ENCODE measurements around the gene ZFAND3. TPM values are rescaled to one million over a fixed set of nuclear protein-coding genes. Genes with fewer than 3 reads are reported as not detected.

Gene ZFAND3
- total RNA-seq, 1 experiment from 2014 or later: 47.2 TPM

DNA sequence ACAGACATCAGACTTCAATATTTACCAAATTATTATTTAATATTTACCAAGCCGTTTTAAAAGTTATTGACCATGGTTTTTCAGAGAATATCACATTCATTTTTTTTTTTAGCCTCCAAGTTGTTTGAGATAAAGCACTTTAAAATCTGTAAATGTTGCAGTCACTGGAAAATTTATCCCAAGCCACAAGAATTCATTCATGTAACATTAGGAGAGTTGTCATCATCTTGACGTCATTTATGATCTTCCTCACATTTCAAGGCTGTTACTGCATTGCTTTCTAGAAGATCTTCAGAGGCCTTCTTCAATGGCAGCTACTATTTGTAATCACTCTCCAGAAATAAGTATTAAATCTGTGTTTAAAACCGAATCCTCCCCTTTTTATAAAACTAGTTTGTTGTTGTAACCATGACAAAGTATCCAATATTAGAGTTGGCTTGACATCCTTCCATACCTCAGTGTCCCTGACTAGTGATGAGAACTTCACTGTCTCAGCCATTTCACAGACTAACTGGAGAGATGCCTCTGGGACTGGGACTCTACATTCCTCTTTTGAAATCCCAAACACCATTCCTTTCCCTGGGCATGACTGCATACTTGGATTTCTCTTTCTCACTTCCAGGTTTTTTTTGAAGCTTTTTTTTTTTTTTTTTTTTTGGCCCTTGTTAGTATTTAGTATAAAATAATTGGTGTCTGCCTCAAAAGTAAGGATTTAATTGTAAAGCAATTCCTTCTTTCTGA is 100.1 kb downstream of the ZFAND3 start:
- Histone ChIP-seq H2AFZ (ENCODE audit: low read depth, low read length, poor library complexity, severe bottlenecking) (no peak overlapping the region), H3K9me3 (ENCODE audit: control insufficient read depth in 1 of 2, insufficient read depth in 1 of 2, low read depth in 1 of 2, low read length in 2 of 2) (no peaks in the 10 kb centered on the region), H3K4me1 (ENCODE audit: control insufficient read depth in 1 of 2, insufficient read depth in 2 of 2, low read length in 2 of 2) (no peaks in the 10 kb centered on the region), H3K27me3 (ENCODE audit: insufficient read depth, low read length) (no peaks in the 10 kb centered on the region), H3K4me2 (ENCODE audit: low read length) (no peak overlapping the region), H3K4me3 (replicated peaks in 1 of 2; ENCODE audit: low read depth in 1 of 2, low read length in 2 of 2) (no peak overlapping the region), H3K9ac (ENCODE audit: low read length) (no peak overlapping the region), H3K36me3 (ENCODE audit: control insufficient read depth in 1 of 2, insufficient read depth in 2 of 2, low read length in 2 of 2) (no peaks in the 10 kb centered on the region), H3K9me2 (ENCODE audit: insufficient read depth) (no peaks in the 10 kb centered on the region), H3K27ac (ENCODE audit: low read depth, low read length) (no peak overlapping the region), H4K20me1 (ENCODE audit: insufficient read depth) (no peaks in the 10 kb centered on the region), H3K79me2 (ENCODE audit: insufficient read depth, low read length) (peaks cover 42% of the 10 kb centered on the region)
- TF ChIP-seq, protein P1, sequence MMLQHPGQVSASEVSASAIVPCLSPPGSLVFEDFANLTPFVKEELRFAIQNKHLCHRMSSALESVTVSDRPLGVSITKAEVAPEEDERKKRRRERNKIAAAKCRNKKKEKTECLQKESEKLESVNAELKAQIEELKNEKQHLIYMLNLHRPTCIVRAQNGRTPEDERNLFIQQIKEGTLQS (IDR thresholded peaks at IDR 0.05): no peak
- no peak for TF ChIP-seq EGR1 (IDR thresholded peaks at IDR 0.05; ENCODE audit: low read depth)
- TF ChIP-seq FOSL1 (IDR thresholded peaks at IDR 0.05; ENCODE audit: low read depth): no peak
- TF ChIP-seq RAD21 (IDR thresholded peaks at IDR 0.05; ENCODE audit: low read depth): no peak
- RAD21 ChIA-PET (ENCODE audit: low non-redundant PET in 1 of 2, low total read pairs in 2 of 2, uncharacterized antibody in 2 of 2, unreplicated experiment in 2 of 2): no interaction called here
- POLR2A ChIA-PET: no interaction called here
- DNase-seq (ENCODE audit: low read depth, low spot score) (no peak), ATAC-seq (no peak)
- CTCF ChIA-PET: no interaction called here
- no TSS peak for BruUV-seq (replicated peaks)
- intact Hi-C loops (cut with micrococcal nuclease): no loop called here

DNA sequence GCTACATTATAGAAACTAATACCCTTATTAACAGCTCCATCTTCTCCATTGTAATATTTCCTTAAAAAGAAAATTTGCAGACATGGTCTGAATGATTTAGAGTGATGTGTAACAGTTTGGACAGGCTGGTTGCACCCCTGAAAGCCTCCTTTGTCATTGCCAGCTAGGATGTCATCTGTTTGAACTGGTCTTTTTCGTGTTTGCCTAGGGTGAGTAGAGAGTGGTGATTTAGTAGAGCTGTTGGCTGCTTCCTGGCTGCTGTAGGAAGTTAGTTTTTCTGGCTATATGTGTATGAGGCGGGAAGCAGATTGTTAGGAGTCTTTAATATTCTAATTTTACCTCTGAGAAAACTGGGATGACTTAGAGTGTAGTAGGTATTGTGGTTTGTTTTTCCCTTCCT is 101.1 kb downstream of the ZFAND3 start:
- ChIA-PET CTCF (no interaction called here), RAD21 (ENCODE audit: low non-redundant PET in 1 of 2, low total read pairs in 2 of 2, uncharacterized antibody in 2 of 2, unreplicated experiment in 2 of 2) (no interaction called here), POLR2A (no interaction called here)
- H2AFZ ChIP-seq (ENCODE audit: low read depth, low read length, poor library complexity, severe bottlenecking): no peak overlapping the region
- no TSS peak for BruUV-seq (replicated peaks)
- no peaks in the 10 kb centered on the region for H3K9me3 ChIP-seq (ENCODE audit: control insufficient read depth in 1 of 2, insufficient read depth in 1 of 2, low read depth in 1 of 2, low read length in 2 of 2)
- ATAC-seq: no peak
- no peaks in the 10 kb centered on the region for H3K36me3 ChIP-seq (ENCODE audit: control insufficient read depth in 1 of 2, insufficient read depth in 2 of 2, low read length in 2 of 2)
- no peaks in the 10 kb centered on the region for H3K4me1 ChIP-seq (ENCODE audit: control insufficient read depth in 1 of 2, insufficient read depth in 2 of 2, low read length in 2 of 2)
- intact Hi-C loops (cut with micrococcal nuclease): no loop called here
- no peak overlapping the region for H3K4me2 ChIP-seq (ENCODE audit: low read length)
- no peaks in the 10 kb centered on the region for H4K20me1 ChIP-seq (ENCODE audit: insufficient read depth)
- no peak overlapping the region for H3K9ac ChIP-seq (ENCODE audit: low read length)
- H3K4me3 ChIP-seq (replicated peaks in 1 of 2; ENCODE audit: low read depth in 1 of 2, low read length in 2 of 2): no peak overlapping the region
- no peak for DNase-seq (ENCODE audit: low read depth, low spot score)
- H3K9me2 ChIP-seq (ENCODE audit: insufficient read depth): no peaks in the 10 kb centered on the region
- H3K79me2 ChIP-seq (ENCODE audit: insufficient read depth, low read length): peaks cover 49% of the 10 kb centered on the region
- H3K27me3 ChIP-seq (ENCODE audit: insufficient read depth, low read length): no peaks in the 10 kb centered on the region
- H3K27ac ChIP-seq (ENCODE audit: low read depth, low read length): no peak overlapping the region
- no peak for TF ChIP-seq JUND (IDR thresholded peaks at IDR 0.05)
- TF ChIP-seq CBX3 (IDR thresholded peaks at IDR 0.05; ENCODE audit: low read depth): no peak
- TF ChIP-seq, protein P2, sequence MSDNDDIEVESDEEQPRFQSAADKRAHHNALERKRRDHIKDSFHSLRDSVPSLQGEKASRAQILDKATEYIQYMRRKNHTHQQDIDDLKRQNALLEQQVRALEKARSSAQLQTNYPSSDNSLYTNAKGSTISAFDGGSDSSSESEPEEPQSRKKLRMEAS (IDR thresholded peaks at IDR 0.05): no peak
- TF ChIP-seq, protein P3, sequence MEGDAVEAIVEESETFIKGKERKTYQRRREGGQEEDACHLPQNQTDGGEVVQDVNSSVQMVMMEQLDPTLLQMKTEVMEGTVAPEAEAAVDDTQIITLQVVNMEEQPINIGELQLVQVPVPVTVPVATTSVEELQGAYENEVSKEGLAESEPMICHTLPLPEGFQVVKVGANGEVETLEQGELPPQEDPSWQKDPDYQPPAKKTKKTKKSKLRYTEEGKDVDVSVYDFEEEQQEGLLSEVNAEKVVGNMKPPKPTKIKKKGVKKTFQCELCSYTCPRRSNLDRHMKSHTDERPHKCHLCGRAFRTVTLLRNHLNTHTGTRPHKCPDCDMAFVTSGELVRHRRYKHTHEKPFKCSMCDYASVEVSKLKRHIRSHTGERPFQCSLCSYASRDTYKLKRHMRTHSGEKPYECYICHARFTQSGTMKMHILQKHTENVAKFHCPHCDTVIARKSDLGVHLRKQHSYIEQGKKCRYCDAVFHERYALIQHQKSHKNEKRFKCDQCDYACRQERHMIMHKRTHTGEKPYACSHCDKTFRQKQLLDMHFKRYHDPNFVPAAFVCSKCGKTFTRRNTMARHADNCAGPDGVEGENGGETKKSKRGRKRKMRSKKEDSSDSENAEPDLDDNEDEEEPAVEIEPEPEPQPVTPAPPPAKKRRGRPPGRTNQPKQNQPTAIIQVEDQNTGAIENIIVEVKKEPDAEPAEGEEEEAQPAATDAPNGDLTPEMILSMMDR (IDR thresholded peaks at IDR 0.05 in 2 of 3, conservative IDR thresholded peaks at IDR 0.05 in 1 of 3; ENCODE audit: borderline replicate concordance in 1 of 3, insufficient read depth in 1 of 3, low read depth in 2 of 3, low read length in 2 of 3): no peak
- TF ChIP-seq POLR2A (IDR thresholded peaks at IDR 0.05; ENCODE audit: borderline replicate concordance, extremely low read depth, insufficient read depth, insufficient read length): no peak
- TF ChIP-seq EGR1 (IDR thresholded peaks at IDR 0.05; ENCODE audit: low read depth): no peak
- no peak for TF ChIP-seq ELF1 (IDR thresholded peaks at IDR 0.05; ENCODE audit: borderline replicate concordance, low read depth)
- TF ChIP-seq, protein P4, sequence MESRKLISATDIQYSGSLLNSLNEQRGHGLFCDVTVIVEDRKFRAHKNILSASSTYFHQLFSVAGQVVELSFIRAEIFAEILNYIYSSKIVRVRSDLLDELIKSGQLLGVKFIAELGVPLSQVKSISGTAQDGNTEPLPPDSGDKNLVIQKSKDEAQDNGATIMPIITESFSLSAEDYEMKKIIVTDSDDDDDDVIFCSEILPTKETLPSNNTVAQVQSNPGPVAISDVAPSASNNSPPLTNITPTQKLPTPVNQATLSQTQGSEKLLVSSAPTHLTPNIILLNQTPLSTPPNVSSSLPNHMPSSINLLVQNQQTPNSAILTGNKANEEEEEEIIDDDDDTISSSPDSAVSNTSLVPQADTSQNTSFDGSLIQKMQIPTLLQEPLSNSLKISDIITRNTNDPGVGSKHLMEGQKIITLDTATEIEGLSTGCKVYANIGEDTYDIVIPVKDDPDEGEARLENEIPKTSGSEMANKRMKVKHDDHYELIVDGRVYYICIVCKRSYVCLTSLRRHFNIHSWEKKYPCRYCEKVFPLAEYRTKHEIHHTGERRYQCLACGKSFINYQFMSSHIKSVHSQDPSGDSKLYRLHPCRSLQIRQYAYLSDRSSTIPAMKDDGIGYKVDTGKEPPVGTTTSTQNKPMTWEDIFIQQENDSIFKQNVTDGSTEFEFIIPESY (IDR thresholded peaks at IDR 0.05; ENCODE audit: extremely low read depth, insufficient replicate concordance, low read length): no peak
- TF ChIP-seq, protein P1 (IDR thresholded peaks at IDR 0.05): no peak
- TF ChIP-seq RAD21 (IDR thresholded peaks at IDR 0.05; ENCODE audit: low read depth): no peak
- TF ChIP-seq POLR2AphosphoS5 (IDR thresholded peaks at IDR 0.05; ENCODE audit: low read depth, low read length): no peak
